HepG2 (cell line): ENCODE results near the gene SPTBN4. TPM values are rescaled to one million over a fixed set of nuclear protein-coding genes. Genes with fewer than 3 reads are reported as not detected.
A peak's percentile ranks its signal among the peaks of the same experiment; 100 is the strongest.

ENCODE experiments used
- ATF2 ChIP-seq: sonication (generic); formaldehyde crosslinking; IDR thresholded peaks from 2 replicates; pipeline ENCODE4 v1.4.0; 2020; ENCODE audit warnings: missing genetic modification reagents
- ETS1 ChIP-seq: sonication (generic); formaldehyde crosslinking; IDR thresholded peaks from 2 replicates; pipeline ENCODE4 v1.4.0; 2020; ENCODE audit warnings: missing genetic modification reagents
- MTA3 ChIP-seq: sonication (generic); formaldehyde crosslinking; IDR thresholded peaks from 2 replicates; pipeline ENCODE4 v1.4.0; 2020; ENCODE audit warnings: missing genetic modification reagents
- PRDM10 ChIP-seq: sonication (generic); formaldehyde crosslinking; IDR thresholded peaks from 2 replicates; pipeline ENCODE4 v1.4.0; 2020; ENCODE audit warnings: low read depth, missing genetic modification reagents
- RNF219 ChIP-seq: sonication (generic); formaldehyde crosslinking; IDR thresholded peaks from 2 replicates; pipeline ENCODE4 v1.5.0; 2020; ENCODE audit warnings: mild to moderate bottlenecking, missing genetic modification reagents
- ZFP1 ChIP-seq: IDR thresholded peaks from 2 replicates; pipeline ENCODE4 v1.6.1; 2016
- ZNF407 ChIP-seq: sonication (generic); formaldehyde crosslinking; IDR thresholded peaks from one replicate; pipeline ENCODE4 v1.5.1; 2020; ENCODE audit warnings: mild to moderate bottlenecking, missing genetic modification reagents; ENCODE audit errors: not compliant biosample characterization
- ZNF720 ChIP-seq: sonication (generic); formaldehyde crosslinking; IDR thresholded peaks from 2 replicates; pipeline ENCODE4 v1.4.0; 2020; ENCODE audit warnings: missing genetic modification reagents
- ZNF724P ChIP-seq: sonication (generic); formaldehyde crosslinking; IDR thresholded peaks from 2 replicates; pipeline ENCODE4 v1.8.0; 2022; ENCODE audit warnings: missing genetic modification reagents, borderline replicate concordance
- ZSCAN20 ChIP-seq: sonication (generic); formaldehyde crosslinking; IDR thresholded peaks from 2 replicates; pipeline ENCODE4 v1.4.0; 2020; ENCODE audit warnings: missing genetic modification reagents, mild to moderate bottlenecking, borderline replicate concordance
- polyA plus RNA-seq, 8 experiments: library from polyadenylated mRNA; depleted of rRNA in 3 of 8; stranded (reverse) in 7 of 8; unstranded in 1 of 8; fragments of >200 nt; fragmentation: Illumina TruSeq in 4 of 8; extraction: Trizol in 4 of 8; gene quantifications; 2 replicates each; pipeline versions ENCODE4 v1.2.1 to v1.2.3, GENCODE V29; 2011 to 2016; ENCODE audit warnings: low read depth in 4 of 8, missing spikeins in 1 of 8, mixed read lengths in 1 of 8; ENCODE audit not compliant: insufficient read depth in 1 of 8
- total RNA-seq, 5 experiments: library from RNA; depleted of rRNA; stranded (reverse); fragments of >200 nt; fragmentation: Illumina TruSeq; extraction: Trizol; gene quantifications; 2 replicates each; pipeline ENCODE4 v1.2.3, GENCODE V29; 2016; ENCODE audit warnings: low read depth in 1 of 5

Gene SPTBN4
- total and polyA plus RNA-seq, 2 of the 13 experiments (the other 11 are each of a cell fraction or from before 2014, with no cell fraction given), result 0.11 TPM

GRCh38 chr19:40607311-40608239 lies 140.8 kb downstream of the SPTBN4 start (continued):
- TF ChIP-seq ATF2 (no peak), PRDM10 (CRISPR knock-in tag) (no peak), ZNF724P (CRISPR knock-in tag) (peak; percentile 58; the same call in 1 of the 2 replicates), ZFP1 (no peak), RNF219 (CRISPR knock-in tag) (no peak), MTA3 (CRISPR knock-in tag) (no peak), ZNF407 (CRISPR knock-in tag) (no peak), ZNF720 (CRISPR knock-in tag) (no peak), ETS1 (CRISPR knock-in tag) (no peak), ZSCAN20 (CRISPR knock-in tag) (no peak)
